ENCODE results near the gene BDKRB1. TPM values are rescaled to one million over a fixed set of nuclear protein-coding genes. Genes with fewer than 3 reads are reported as not detected.

The BDKRB1 gene
- total and polyA plus RNA-seq, 9 of the 15 experiments (the other 6 are each of a cell fraction or from before 2014, with no cell fraction given), result 0.06 to 0.23 (median 0.09) TPM; not detected in 1

GRCh38 chr14:96229315-96229714 lies 26.7 kb upstream of the BDKRB1 start (continued):
- no peak for TF ChIP-seq HDAC2 (IDR thresholded peaks at IDR 0.05)
- no peak for TF ChIP-seq MEF2A (IDR thresholded peaks at IDR 0.05; ENCODE audit: control insufficient read depth, low read depth, low read length)
- TF ChIP-seq NFIX (CRISPR knock-in tag; IDR thresholded peaks at IDR 0.05; ENCODE audit: low read depth), result no peak

DNA sequence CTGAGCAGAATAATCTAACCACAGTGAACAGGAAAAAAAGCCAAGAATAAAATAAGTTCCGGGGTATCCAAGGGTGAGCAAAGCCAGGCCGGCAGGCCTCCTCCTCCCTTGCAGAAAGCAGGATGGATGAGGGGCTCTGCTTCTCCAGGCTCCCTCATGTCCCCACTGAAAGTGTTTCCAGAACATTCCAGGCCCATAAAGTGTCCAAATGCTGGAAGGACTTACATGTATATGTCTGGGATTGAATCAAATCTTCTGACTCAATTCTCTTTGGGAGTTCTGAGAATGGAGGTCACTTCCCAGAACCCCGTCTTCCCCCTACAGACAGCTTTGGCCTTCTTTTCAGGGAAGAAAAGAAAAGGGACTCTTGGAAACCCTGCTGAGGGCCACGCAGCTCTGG lies 25.0 kb upstream of the BDKRB1 start:
- intact Hi-C loops (cut with micrococcal nuclease) (no loop called here), in situ Hi-C loops (cut with MboI) (no loop called here)
- FAIRE-seq, result no peak
- WGBS (ENCODE audit: insufficient coverage, low coverage, missing lambda C conversion rate), result 2% methylated on average over 4 of the region's 4 CpGs
- no peaks in the 10 kb centered on the region for H3K36me3 ChIP-seq (ENCODE audit: control insufficient read depth, insufficient read depth, low read length)
- BruUV-seq (replicated peaks), result no TSS peak
- POLR2A ChIA-PET, result no interaction called here
- ATAC-seq, result no peak
- no peak overlapping the region for H3K9ac ChIP-seq (ENCODE audit: insufficient read depth in 1 of 2, low read depth in 2 of 2, low read length in 2 of 2)
- H4K20me1 ChIP-seq (replicated peaks; ENCODE audit: control insufficient read depth, insufficient read depth, low read length), result no peaks in the 10 kb centered on the region
- CTCF ChIA-PET (ENCODE audit: low intra/inter-chr PET ratio), result no interaction called here
- H3K79me2 ChIP-seq (ENCODE audit: control insufficient read depth, insufficient read depth, low read length), result no peaks in the 10 kb centered on the region
- H3K4me2 ChIP-seq (ENCODE audit: insufficient read depth, low read length), result no peak overlapping the region
- no peak overlapping the region for H3K27ac ChIP-seq (ENCODE audit: extremely low read depth, low read depth, low read length)
- no peak for DNase-seq (ENCODE audit: extremely low read depth in 1 of 4, low spot score in 3 of 4)
- H3K9me1 ChIP-seq (ENCODE audit: control insufficient read depth, insufficient read depth, low read length), result no peaks in the 10 kb centered on the region
- no peak overlapping the region for H3K4me3 ChIP-seq
- H3K4me1 ChIP-seq (replicated peaks in 1 of 2; ENCODE audit: control insufficient read depth in 2 of 2, insufficient read depth in 2 of 2, low read length in 2 of 2), result no peaks in the 10 kb centered on the region
- H3K9me3 ChIP-seq (replicated peaks; ENCODE audit: control insufficient read depth, insufficient read depth, low read depth, low read length), result no peaks in the 10 kb centered on the region
- peaks cover 4 to 44% of the 10 kb centered on the region in 2 experiments; a peak in 4 of 5 replicates for H3K27me3 ChIP-seq (ENCODE audit: control insufficient read depth in 2 of 2, insufficient read depth in 2 of 2, low read length in 2 of 2)
- H2AFZ ChIP-seq (ENCODE audit: low read depth, low read length), result no peak overlapping the region
- TF ChIP-seq SRSF9 (IDR thresholded peaks at IDR 0.05; ENCODE audit: borderline replicate concordance, low read depth, low read length) (no peak), BCLAF1 (IDR thresholded peaks at IDR 0.05; ENCODE audit: borderline replicate concordance in 1 of 2, control insufficient read depth in 1 of 2, low read depth in 2 of 2, low read length in 1 of 2) (no peak), NCOA6 (IDR thresholded peaks at IDR 0.05) (no peak), E2F3 (CRISPR knock-in tag; IDR thresholded peaks at IDR 0.05) (no peak), MTA3 (IDR thresholded peaks at IDR 0.05; ENCODE audit: borderline replicate concordance) (no peak)
- TF ChIP-seq, protein P1, sequence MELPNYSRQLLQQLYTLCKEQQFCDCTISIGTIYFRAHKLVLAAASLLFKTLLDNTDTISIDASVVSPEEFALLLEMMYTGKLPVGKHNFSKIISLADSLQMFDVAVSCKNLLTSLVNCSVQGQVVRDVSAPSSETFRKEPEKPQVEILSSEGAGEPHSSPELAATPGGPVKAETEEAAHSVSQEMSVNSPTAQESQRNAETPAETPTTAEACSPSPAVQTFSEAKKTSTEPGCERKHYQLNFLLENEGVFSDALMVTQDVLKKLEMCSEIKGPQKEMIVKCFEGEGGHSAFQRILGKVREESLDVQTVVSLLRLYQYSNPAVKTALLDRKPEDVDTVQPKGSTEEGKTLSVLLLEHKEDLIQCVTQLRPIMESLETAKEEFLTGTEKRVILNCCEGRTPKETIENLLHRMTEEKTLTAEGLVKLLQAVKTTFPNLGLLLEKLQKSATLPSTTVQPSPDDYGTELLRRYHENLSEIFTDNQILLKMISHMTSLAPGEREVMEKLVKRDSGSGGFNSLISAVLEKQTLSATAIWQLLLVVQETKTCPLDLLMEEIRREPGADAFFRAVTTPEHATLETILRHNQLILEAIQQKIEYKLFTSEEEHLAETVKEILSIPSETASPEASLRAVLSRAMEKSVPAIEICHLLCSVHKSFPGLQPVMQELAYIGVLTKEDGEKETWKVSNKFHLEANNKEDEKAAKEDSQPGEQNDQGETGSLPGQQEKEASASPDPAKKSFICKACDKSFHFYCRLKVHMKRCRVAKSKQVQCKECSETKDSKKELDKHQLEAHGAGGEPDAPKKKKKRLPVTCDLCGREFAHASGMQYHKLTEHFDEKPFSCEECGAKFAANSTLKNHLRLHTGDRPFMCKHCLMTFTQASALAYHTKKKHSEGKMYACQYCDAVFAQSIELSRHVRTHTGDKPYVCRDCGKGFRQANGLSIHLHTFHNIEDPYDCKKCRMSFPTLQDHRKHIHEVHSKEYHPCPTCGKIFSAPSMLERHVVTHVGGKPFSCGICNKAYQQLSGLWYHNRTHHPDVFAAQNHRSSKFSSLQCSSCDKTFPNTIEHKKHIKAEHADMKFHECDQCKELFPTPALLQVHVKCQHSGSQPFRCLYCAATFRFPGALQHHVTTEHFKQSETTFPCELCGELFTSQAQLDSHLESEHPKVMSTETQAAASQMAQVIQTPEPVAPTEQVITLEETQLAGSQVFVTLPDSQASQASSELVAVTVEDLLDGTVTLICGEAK (IDR thresholded peaks at IDR 0.05), result no peak
- TF ChIP-seq, protein P1 (CRISPR knock-in tag; IDR thresholded peaks at IDR 0.05), result no peak
